Measurements from ENCODE around the gene PPM1M.
"Not testable (repeated sequence)": the region's sequence is repeated elsewhere in the genome, so short reads cannot be mapped to it uniquely, and the experiment has no call there.

Gene PPM1M

GRCh38 chr3:52278510-52279069, 33.0 kb downstream of the PPM1M start, which contains the start of gene WDR82:
Gene WDR82 (minus strand): TSS chr3:52278649. CDS start chr3:52278361, 288 bp downstream.
- DNase-seq = peak; percentile 95 to 99 (median 96)

GRCh38 chr3:52279596-52279995, 34.0 kb downstream of the PPM1M start:
- DNase-seq = no peak

- no peak for DNase-seq
Observed at GRCh38 chr3:52280050-52280461, 34.5 kb downstream of the PPM1M start.

DNA sequence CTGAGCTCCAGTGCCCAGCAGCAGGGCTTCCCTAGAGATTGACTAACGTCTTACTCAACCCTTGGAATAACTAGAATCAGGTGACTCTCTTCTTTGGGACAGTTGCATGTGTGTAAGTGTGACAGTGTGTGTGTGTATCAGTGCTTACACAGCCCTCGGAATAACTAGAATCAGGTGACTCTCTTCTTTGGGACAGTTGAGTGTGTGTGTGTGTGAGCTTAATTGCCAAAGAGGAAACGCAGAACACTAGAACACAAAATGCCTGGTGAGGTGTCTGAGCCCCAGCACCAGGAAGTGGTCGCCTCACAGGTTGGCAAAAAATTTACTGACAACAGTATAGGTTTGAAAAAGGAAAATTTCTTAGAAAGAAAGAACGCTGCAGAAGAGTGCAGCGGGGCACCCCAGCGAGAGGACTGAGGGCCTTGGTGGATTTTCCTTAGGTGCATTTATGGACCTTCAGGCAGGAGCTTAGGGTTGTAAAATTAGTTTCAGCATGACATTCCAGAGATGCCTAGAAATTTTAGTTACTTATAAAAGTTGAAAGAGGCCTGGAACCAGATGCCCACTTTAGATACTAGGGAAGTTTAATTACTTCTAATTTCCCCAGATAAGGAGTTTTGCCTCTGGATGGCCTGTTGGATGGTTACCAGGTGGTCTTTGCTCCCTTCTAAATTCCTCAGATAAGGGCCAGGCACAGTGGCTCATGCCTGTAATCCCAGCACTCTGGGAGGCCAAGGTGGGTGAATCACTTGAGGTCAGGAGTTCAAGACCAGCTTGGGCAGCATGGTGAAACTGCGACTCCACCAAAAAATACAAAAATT, 36.6 kb downstream of the PPM1M start:
- peak in 3 of 5 donors; percentile 21 to 73 (median 30) for DNase-seq

DNA sequence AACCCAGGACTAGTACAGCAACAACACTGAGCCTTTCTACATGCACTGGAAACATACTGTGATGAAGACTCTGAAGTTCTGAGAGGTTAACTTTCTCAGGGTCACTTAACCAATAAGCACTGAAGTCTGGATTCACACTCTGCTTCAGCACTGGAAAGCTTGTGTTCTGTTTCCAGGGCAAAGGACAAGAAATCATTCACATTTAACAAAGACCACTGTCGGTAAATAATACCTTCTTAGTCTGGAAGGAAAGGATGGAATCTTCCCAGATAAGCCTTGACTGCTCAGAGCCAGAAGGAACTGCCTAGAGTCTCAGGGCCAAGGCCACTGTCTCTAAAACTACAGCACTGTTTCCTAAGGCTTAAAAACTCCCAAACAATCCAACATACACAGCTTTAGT, 37.7 kb downstream of the PPM1M start:
- DNase-seq = no peak

DNA sequence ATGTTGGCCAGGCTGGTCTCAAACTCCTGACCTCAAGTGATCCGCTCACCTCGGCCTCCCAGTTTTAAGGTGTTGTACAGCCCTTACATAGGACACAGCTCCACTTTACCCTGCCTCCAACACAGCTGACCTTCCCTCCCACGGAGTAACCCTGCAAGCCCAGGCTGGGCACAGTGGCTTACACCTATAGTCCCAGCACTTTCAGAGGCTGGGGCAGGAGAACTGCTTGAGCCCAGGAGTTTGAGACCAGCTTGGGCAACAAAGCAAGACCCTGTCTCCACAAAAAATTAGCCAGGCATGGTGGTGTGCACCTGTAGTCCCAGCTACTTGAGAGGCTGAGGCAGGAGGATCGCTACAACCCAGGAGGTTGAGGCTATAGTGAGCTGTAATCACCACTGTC, 38.5 kb downstream of the PPM1M start:
- DNase-seq = not testable (repeated sequence)

- no peak for DNase-seq
Observed at GRCh38 chr3:52286777-52287110, 41.2 kb downstream of the PPM1M start.

GRCh38 chr3:52288674-52289073, 43.1 kb downstream of the PPM1M start:
- no peak for DNase-seq

- no peak for DNase-seq
Observed at GRCh38 chr3:52289338-52289746, 43.8 kb downstream of the PPM1M start.

DNA sequence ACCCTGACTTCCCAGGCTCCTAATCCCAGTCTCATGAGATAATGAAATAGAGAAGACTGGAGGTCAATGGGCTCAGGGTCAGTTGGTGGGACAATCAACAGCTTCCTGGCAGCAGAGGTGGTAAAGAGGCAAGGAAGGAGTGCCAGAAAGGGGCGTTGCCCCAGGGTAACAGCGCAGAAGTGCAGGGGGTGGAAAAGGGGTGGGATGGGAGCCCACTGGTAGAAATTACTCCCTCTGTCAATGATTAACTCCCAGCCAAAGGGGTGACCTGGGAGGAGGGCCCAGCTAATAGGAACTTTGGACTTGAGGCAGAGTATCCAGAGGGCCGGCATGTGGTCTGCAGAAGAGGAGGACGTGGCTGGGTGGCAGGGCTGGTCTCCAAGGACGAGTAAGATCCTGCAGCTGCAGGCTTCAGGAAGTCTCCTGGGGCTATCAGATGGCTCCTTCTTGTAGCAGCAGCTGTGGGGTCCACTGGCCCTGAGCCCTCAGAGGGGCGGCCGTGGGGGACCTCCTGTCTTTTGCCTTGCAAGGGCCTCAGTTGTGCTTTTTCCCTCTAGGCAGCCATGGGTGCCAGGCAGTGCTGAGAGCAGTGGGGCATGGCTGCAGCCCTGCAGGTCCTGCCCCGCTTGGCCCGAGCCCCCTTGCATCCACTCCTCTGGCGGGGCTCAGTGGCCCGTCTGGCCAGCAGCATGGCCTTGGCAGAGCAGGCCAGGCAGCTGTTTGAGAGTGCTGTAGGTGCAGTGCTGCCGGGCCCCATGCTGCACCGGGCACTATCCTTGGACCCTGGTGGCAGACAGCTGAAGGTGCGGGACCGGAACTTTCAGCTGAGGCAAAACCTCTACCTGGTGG, 44.4 kb downstream of the PPM1M start:
- no peak for DNase-seq

GRCh38 chr3:52290596-52291507, 45.3 kb downstream of the PPM1M start:
- no peak for DNase-seq

GRCh38 chr3:52291508-52292181, 46.1 kb downstream of the PPM1M start:
- peak in 2 of 5 donors; percentile 19 to 32 for DNase-seq

GRCh38 chr3:52292247-52293065, 46.9 kb downstream of the PPM1M start:
- no peak for DNase-seq

GRCh38 chr3:52293491-52294319, 48.1 kb downstream of the PPM1M start:
- DNase-seq = no peak

DNA sequence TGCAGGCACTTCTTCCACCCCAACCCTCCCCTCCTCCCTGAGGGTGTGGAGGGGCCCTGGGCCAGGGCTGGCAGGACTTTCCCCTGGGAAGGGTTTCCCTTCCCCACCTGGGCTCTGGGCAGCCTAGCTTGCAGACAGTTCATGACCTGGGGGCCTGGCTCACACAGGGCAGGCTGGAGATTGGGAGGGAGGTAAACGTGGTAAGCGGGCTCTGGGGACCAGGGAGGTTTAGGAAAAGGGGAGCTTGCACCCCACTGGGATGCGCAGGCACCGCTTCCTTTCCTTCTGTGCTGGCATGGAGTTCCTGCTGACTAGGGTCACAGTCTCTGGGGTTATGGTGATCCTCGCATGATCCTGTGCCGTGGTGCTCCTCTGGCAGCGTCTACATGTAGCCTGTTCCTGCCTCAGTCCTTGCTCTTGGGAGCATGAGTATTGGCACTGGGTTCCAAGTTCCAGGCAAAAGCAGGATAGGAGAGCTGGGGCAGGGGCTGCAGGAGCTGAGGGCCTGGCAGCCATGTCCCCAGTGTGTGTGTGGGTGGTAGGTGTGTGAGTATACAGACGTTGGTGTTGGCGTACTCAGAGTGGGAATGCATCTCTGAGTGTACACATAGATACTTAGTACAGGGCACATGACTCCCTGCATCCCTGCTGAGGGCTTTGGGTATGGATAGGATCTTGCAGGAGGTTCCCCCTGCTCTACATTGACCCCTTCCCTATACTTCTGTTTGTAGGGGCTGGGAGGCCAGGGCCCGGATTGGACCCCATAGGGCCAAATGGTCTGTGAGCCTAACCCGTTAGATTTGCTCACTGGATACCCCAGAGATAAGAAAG, 49.0 kb downstream of the PPM1M start:
- DNase-seq = no peak

DNA sequence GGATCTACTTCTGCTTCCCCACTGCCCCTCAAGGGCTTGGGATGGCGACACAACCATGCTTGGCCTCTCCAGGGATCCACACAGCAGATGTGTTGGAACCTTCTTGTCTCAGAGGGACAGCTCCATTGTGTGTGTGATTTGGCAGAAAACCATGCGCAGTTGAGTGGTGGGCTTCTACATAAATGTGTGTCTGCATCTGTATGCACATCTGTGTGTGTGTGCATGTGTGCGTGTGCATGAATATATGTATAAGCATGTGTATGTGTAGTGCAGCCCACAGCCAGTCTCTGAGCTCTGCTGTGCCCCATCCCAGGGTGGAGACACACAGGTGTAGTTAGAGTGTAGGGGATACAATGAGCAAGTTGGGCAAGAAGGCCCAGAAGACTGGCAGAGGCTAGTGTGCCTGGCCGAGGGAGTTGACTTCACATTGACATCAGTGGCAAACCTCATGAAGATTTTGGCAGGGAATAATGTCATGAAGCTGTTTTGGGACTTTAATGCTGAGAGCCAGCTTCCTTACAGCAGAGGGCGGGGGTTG, 50.2 kb downstream of the PPM1M start:
- no peak for DNase-seq

DNA sequence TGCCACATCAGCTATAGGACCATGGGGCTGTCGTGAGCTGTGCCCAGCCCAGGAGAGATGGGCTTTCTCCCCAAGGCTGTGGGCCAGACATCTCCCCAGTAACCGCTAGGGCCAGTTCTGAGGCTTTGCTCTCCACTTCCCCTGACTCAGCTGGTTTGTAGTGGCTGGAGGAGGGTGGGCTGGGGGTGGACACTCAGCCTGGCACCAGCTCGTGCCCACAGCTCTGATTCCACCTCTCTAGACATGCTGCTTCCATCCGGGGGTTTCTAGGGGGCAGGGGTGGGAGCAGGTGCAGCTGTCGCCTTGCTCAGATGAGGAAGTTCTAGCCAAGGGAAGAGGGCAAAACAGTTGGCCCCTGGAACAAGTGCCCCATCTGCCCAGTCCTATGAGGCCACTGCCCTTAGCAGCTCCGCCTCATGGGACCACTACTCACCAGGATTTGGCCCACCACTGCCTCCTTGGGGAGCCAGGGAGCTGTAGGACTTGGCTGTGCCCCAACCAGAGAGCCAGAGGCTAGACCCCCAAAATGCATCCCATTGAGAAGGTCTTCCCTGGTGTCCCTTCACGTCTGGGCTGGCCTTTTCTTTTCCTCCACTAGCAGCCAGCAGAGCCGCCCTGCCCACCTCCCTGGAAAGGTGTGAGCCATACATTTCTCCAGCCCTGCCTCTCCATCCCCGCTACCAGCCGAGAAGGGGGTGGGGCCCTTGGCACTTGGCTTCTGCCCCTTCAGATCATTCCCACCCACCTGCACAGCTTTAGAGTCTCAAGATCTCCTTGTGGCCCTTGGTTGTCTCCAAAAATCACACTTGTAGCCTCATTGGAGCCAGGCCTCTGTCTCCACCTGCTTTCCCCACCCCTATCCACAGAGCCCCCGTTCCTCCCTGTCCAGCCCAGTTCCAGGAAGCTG, 51.9 kb downstream of the PPM1M start:
- DNase-seq = no peak
